HG02623 (cell line): Measurements from ENCODE around the gene XRCC6.
"Not testable (repeated sequence)": the region's sequence is repeated elsewhere in the genome, so short reads cannot be mapped to it uniquely, and the experiment has no call there.

Source experiments
- ATAC-seq: cut with Tn5 transposase; IDR thresholded peaks from one replicate; pipeline ENCODE4 v1.9.1; 2021; ENCODE audit warnings: moderate library complexity; ENCODE audit not compliant: unreplicated experiment

XRCC6 gene

GRCh38 chr22:41648432-41648831, 27.3 kb downstream of the XRCC6 start:
- no peak for ATAC-seq

- no peak for ATAC-seq
Measured at GRCh38 chr22:41650229-41650628, 29.1 kb downstream of the XRCC6 start.

- no peak for ATAC-seq
Measured at GRCh38 chr22:41650821-41651220, 29.7 kb downstream of the XRCC6 start.

- no peak for ATAC-seq
Measured at GRCh38 chr22:41654322-41654721, 33.2 kb downstream of the XRCC6 start.

- no peak for ATAC-seq
Measured at GRCh38 chr22:41656556-41656955, 35.5 kb downstream of the XRCC6 start.

GRCh38 chr22:41657709-41658108, 36.6 kb downstream of the XRCC6 start:
- no peak for ATAC-seq

- no peak for ATAC-seq
Measured at GRCh38 chr22:41658869-41659268, 37.8 kb downstream of the XRCC6 start.

GRCh38 chr22:41659941-41660340, 38.8 kb downstream of the XRCC6 start:
- no peak for ATAC-seq

- ATAC-seq: no peak
Measured at GRCh38 chr22:41660416-41660815, 39.3 kb downstream of the XRCC6 start.

- ATAC-seq: no peak
Measured at GRCh38 chr22:41661088-41661487, 40.0 kb downstream of the XRCC6 start.

- ATAC-seq: no peak
Measured at GRCh38 chr22:41661713-41662112, 40.6 kb downstream of the XRCC6 start.

- ATAC-seq: not testable (repeated sequence)
Measured at GRCh38 chr22:41663594-41663993, 42.5 kb downstream of the XRCC6 start.

- no peak for ATAC-seq
Measured at GRCh38 chr22:41664490-41664889, 43.4 kb downstream of the XRCC6 start.

GRCh38 chr22:41664951-41665350, 43.9 kb downstream of the XRCC6 start:
- no peak for ATAC-seq

- ATAC-seq: no peak
Measured at GRCh38 chr22:41668971-41669911, 48.1 kb downstream of the XRCC6 start.

- ATAC-seq: not testable (repeated sequence)
Measured at GRCh38 chr22:41672096-41672495, 51.0 kb downstream of the XRCC6 start.

GRCh38 chr22:41672780-41673509, 51.9 kb downstream of the XRCC6 start:
- ATAC-seq: no peak

- no peak for ATAC-seq
Measured at GRCh38 chr22:41674846-41675340, 53.8 kb downstream of the XRCC6 start.

GRCh38 chr22:41676134-41676533, 55.0 kb downstream of the XRCC6 start:
- no peak for ATAC-seq

GRCh38 chr22:41681616-41682015, 60.5 kb downstream of the XRCC6 start:
- no peak for ATAC-seq

GRCh38 chr22:41682033-41682807, 61.1 kb downstream of the XRCC6 start:
- ATAC-seq: peak; percentile 70
